Gastrocnemius medialis (tissue), 4 donors: ENCODE data around the gene COL24A1. TPM values are rescaled to one million over a fixed set of nuclear protein-coding genes. Genes with fewer than 3 reads are reported as not detected.
"Not testable (repeated sequence)": the region's sequence is repeated elsewhere in the genome, so short reads cannot be mapped to it uniquely, and the experiment has no call there.

Experiments used
- ATAC-seq, 2 donors: fragments of 150-250 bp; one replicate each; pipeline ENCODE4 v1.9.1; 2016
- DNase-seq, 2 donors: peaks; one replicate each; pipeline ENCODE4 v3.0.0-alpha.2; 2019
- H3K27ac ChIP-seq, 4 donors: fragments of 200-600 bp; sonication (generic); 1 replicate in 1 of 4; 2 replicates in 3 of 4; pipeline ENCODE4 v1.5.1; 2016 to 2018; ENCODE audit warnings: mild to moderate bottlenecking in 2 of 4, moderate library complexity in 1 of 4
- H3K27me3 ChIP-seq, 3 donors: fragments of 200-600 bp; sonication (generic) in 2 of 3; 1 replicate in 1 of 3; 2 replicates in 2 of 3; pipeline versions ENCODE4 v1.5.1 to v1.6.0; 2016 to 2019; ENCODE audit warnings: mild to moderate bottlenecking in 1 of 3, moderate library complexity in 1 of 3
- H3K36me3 ChIP-seq, 2 donors: fragments of 200-600 bp; sonication (generic) in 1 of 2; one replicate each; pipeline ENCODE4 v1.5.1; 2017 to 2018
- H3K4me1 ChIP-seq, 2 donors: fragments of 200-600 bp; sonication (generic) in 1 of 2; one replicate each; pipeline ENCODE4 v1.5.1; 2016 to 2017; ENCODE audit warnings: mild to moderate bottlenecking in 2 of 2
- H3K4me3 ChIP-seq, 4 donors: fragments of 200-600 bp; sonication (generic) in 3 of 4; 1 replicate in 1 of 4; 2 replicates in 3 of 4; pipeline ENCODE4 v1.5.1; 2016 to 2019; ENCODE audit warnings: mild to moderate bottlenecking in 2 of 4
- H3K9me3 ChIP-seq, 3 donors: fragments of 200-600 bp; sonication (generic) in 2 of 3; 1 replicate in 1 of 3; 2 replicates in 2 of 3; pipeline ENCODE4 v1.5.1; 2016 to 2019
- POLR2A ChIP-seq, 2 donors: fragments of 450-650 bp; IDR thresholded peaks; one replicate each; pipeline ENCODE4 v1.6.1; 2017; ENCODE audit warnings: antibody characterized with exemption in 2 of 2, mild to moderate bottlenecking in 2 of 2, moderate library complexity in 2 of 2
- in situ Hi-C, 4 donors: fragments of 200-750 bp; cut with MboI; loops; one replicate each; pipeline versions ENCODE4 v1.15.0 to v1.8.0; 2017; ENCODE audit warnings: low sequenced_read_pairs in 4 of 4
- intact Hi-C: fragments of 100-400 bp; cut with DNase I; formaldehyde crosslinking; loops from one replicate; pipeline ENCODE4 v1.15.1; 2023; ENCODE audit warnings: low total_unique reads
- total RNA-seq, 4 donors: library from RNA; depleted of rRNA; stranded (reverse); fragments of >200 nt; gene quantifications; one replicate each; pipeline versions ENCODE4 v1.1.0 to v1.2.3, GENCODE V29; 2016
- TF ChIP-seq, protein P1 (sequence below), 5 experiments: fragments of 450-650 bp in 3 of 5; fragments of 200-600 bp in 2 of 5; sonication (generic) in 2 of 5; IDR thresholded peaks in 4 of 5; conservative IDR thresholded peaks in 1 of 5; 1 replicate in 4 of 5; 2 replicates in 1 of 5; pipeline ENCODE4 v1.5.1; 2016 to 2019; ENCODE audit warnings: antibody characterized with exemption in 5 of 5, mild to moderate bottlenecking in 3 of 5, moderate library complexity in 3 of 5

COL24A1 gene
- total RNA-seq, 4 donors from 2014 or later, result 0.09 to 0.36 TPM; not detected in 2

DNA sequence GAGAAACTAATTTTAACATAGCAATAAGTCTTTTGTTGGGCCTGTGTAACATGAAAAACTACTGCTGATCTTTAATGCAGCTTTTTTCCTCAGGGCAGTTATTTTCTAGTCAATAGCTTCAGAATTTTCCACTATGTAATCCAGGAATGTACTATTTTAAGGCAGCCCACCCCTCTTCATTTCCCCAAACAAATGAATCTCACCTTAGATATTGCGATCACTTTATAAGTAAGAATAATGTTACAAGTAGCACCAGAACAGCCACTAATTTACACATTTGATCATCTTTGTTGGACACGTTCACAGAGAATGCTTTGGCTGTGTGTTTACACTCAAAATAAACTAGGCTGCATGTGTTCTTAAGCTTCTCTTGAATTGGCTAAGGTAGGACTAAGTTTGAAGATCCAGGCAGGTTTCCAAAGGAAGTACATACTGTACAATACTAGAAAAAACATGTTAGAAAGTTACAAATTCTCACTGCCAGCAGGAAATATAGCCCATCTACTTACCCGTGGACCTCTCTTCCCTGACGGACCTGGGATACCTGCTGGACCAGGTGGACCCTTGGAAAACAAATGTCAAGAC is 41.7 kb downstream of the COL24A1 start:
- Histone ChIP-seq H3K9me3 (no peaks in the 10 kb centered on the region), H3K27me3 (no peaks in the 10 kb centered on the region), H3K36me3 (no peaks in the 10 kb centered on the region), H3K4me3 (no peak overlapping the region), H3K4me1 (no peaks in the 10 kb centered on the region), H3K27ac (no peak overlapping the region)
- in situ Hi-C loops (no loop called here), intact Hi-C loops (no loop called here)
- ATAC-seq (no peak), DNase-seq (no peak)
- TF ChIP-seq, protein P1, sequence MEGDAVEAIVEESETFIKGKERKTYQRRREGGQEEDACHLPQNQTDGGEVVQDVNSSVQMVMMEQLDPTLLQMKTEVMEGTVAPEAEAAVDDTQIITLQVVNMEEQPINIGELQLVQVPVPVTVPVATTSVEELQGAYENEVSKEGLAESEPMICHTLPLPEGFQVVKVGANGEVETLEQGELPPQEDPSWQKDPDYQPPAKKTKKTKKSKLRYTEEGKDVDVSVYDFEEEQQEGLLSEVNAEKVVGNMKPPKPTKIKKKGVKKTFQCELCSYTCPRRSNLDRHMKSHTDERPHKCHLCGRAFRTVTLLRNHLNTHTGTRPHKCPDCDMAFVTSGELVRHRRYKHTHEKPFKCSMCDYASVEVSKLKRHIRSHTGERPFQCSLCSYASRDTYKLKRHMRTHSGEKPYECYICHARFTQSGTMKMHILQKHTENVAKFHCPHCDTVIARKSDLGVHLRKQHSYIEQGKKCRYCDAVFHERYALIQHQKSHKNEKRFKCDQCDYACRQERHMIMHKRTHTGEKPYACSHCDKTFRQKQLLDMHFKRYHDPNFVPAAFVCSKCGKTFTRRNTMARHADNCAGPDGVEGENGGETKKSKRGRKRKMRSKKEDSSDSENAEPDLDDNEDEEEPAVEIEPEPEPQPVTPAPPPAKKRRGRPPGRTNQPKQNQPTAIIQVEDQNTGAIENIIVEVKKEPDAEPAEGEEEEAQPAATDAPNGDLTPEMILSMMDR (IDR thresholded peaks at IDR 0.05 in 4 of 5, conservative IDR thresholded peaks at IDR 0.05 in 1 of 5), result no peak
- TF ChIP-seq POLR2A (IDR thresholded peaks at IDR 0.05), result no peak

DNA sequence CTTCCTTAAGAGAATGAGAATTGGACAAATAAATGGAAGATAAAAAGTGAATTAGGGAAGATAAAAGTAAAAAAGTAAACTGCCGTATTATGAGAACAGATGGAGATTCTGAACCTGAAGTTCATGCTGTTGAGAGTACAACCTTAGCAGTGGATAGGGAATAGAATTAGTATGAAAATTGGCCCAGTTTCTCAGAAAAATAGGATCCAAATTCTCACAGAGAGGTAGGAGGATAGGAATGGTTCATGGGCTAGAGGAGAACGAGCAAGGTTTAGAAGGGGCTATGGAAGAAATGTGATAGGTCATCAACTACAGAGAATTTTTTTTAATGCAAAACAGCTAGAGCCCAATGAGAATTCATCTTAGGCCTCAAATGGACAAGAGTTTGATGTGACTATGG is 42.3 kb downstream of the COL24A1 start:
- no peaks in the 10 kb centered on the region for H3K27me3 ChIP-seq
- no peak overlapping the region for H3K27ac ChIP-seq
- no peak overlapping the region for H3K4me3 ChIP-seq
- ATAC-seq, result no peak
- TF ChIP-seq POLR2A (IDR thresholded peaks at IDR 0.05), result no peak
- no peaks in the 10 kb centered on the region for H3K36me3 ChIP-seq
- H3K9me3 ChIP-seq, result no peaks in the 10 kb centered on the region
- intact Hi-C loops (no loop called here), in situ Hi-C loops (no loop called here)
- DNase-seq, result no peak
- no peaks in the 10 kb centered on the region for H3K4me1 ChIP-seq

DNA sequence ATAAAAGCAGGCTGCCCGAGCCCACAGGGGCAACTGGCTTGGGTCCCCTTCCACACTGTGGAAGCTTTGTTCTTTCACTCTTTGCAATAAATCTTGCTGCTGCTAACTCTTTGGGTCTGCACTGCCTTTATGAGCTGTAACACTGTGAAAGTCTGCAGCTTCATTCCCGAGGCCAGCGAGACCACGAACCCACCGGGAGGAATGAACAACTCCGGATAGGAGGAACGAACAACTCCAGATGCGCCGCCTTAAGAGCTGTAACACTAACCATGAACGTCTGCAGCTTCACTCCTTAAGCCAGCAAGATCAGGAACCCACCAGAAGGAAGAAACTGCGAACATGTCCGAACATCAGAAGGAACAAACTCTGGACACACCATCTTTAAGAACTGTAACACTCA is 45.0 kb downstream of the COL24A1 start:
- ATAC-seq, H3K9me3 ChIP-seq, H3K4me1 ChIP-seq, H3K4me3 ChIP-seq, intact Hi-C loops, DNase-seq, H3K36me3 ChIP-seq, H3K27me3 ChIP-seq, H3K27ac ChIP-seq, in situ Hi-C loops: not testable (repeated sequence)

DNA sequence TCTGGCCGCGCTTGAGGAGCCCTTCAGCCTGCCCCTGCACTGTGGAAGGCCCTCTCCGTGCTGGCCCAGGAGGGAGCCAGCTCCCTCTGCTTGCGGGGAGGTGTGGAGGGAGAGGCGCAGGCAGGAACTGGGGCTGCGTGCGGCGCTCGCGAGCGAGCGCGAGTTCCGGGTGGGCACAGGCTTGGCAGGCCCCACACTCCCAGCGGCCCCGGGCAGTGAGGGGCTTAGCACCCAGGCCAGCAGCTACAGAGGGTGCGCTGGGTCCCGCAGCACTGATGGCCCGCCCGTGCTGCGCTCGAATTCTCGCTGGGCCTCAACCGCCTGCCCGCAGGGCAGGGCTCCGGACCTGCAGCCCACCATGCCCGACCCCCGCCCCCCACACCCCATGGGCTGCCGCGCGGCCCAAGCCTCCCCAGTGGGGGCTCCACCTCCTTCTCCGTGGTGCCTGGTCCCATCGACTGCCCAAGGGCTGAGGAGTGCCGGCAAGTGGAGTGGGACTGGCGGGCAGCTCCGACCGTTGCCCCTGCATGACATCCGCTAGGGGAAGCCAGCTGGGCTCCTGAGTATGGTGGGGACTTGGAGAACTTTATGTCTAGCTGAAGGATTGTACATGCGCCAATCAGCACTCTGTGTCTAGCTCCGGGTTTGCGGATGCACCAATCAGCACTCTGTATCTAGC is 46.0 kb downstream of the COL24A1 start:
- Histone ChIP-seq H3K4me1 (no peaks in the 10 kb centered on the region), H3K36me3 (no peaks in the 10 kb centered on the region), H3K4me3 (no peak overlapping the region), H3K27me3 (no peaks in the 10 kb centered on the region), H3K27ac (no peak overlapping the region), H3K9me3 (no peaks in the 10 kb centered on the region)
- no peak for TF ChIP-seq POLR2A (IDR thresholded peaks at IDR 0.05)
- TF ChIP-seq, protein P1 (IDR thresholded peaks at IDR 0.05 in 4 of 5, conservative IDR thresholded peaks at IDR 0.05 in 1 of 5), result no peak
- in situ Hi-C loops, result no loop called here
- intact Hi-C loops, result no loop called here
- no peak for DNase-seq
- no peak for ATAC-seq

DNA sequence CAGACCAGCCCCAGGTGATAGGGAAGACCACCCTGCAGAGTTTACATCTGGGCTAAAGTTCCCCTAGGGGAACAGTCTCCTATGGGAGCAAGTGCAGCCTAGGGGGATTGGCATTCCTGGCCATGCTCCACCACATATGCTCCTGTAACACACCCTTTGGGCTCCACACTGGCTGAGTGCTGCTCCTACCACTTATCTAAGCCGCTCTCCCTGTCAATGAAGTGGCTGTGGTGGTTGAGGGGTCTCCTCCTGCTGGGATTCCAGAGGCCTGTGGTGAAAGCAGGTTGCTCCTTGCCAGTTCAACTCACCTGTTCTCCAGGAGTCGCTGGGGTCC is 51.1 kb downstream of the COL24A1 start:
- no peaks in the 10 kb centered on the region for H3K4me1 ChIP-seq
- intact Hi-C loops, result no loop called here
- H3K27me3 ChIP-seq, result no peaks in the 10 kb centered on the region
- no peak overlapping the region for H3K27ac ChIP-seq
- TF ChIP-seq, protein P1 (IDR thresholded peaks at IDR 0.05 in 4 of 5, conservative IDR thresholded peaks at IDR 0.05 in 1 of 5), result no peak
- TF ChIP-seq POLR2A (IDR thresholded peaks at IDR 0.05), result no peak
- no peaks in the 10 kb centered on the region for H3K9me3 ChIP-seq
- no peak overlapping the region for H3K4me3 ChIP-seq
- in situ Hi-C loops, result no loop called here
- DNase-seq, result no peak
- no peaks in the 10 kb centered on the region for H3K36me3 ChIP-seq
- ATAC-seq, result no peak
